Vagina (tissue), 2 donors: ENCODE results near the gene HAUS8. TPM values are rescaled to one million over a fixed set of nuclear protein-coding genes. Genes with fewer than 3 reads are reported as not detected.

Source experiments
- DNase-seq, 2 donors: peaks; one replicate each; pipeline ENCODE4 v3.0.0-alpha.2; 2017; ENCODE audit errors: extremely low spot score in 2 of 2
- H3K27ac ChIP-seq: fragments of 200-600 bp; sonication (generic); one replicate; pipeline ENCODE4 v1.5.1; 2019
- H3K27me3 ChIP-seq: fragments of 200-600 bp; sonication (generic); one replicate; pipeline ENCODE4 v1.5.1; 2019
- H3K36me3 ChIP-seq, 2 donors: fragments of 200-600 bp; sonication (generic); one replicate each; pipeline ENCODE4 v1.5.1; 2017 to 2019
- H3K4me1 ChIP-seq: fragments of 200-600 bp; sonication (generic); one replicate; pipeline ENCODE4 v1.5.1; 2019
- H3K4me3 ChIP-seq, 2 donors: fragments of 200-600 bp; sonication (generic); 1 replicate in 1 of 2; 2 replicates in 1 of 2; pipeline ENCODE4 v1.5.1; 2016 to 2019
- H3K9me3 ChIP-seq: fragments of 200-600 bp; sonication (generic); one replicate; pipeline ENCODE4 v1.5.1; 2019
- CTCF ChIP-seq, 3 experiments: fragments of 450-650 bp in 2 of 3; fragments of 200-600 bp in 1 of 3; sonication (generic) in 1 of 3; IDR thresholded peaks; one replicate each; pipeline ENCODE4 v1.5.1; 2017 to 2019; ENCODE audit warnings: antibody characterized with exemption in 3 of 3, mild to moderate bottlenecking in 2 of 3, moderate library complexity in 2 of 3
- POLR2A ChIP-seq, 2 donors: fragments of 450-650 bp; IDR thresholded peaks; one replicate each; pipeline ENCODE4 v1.6.1; 2017; ENCODE audit warnings: antibody characterized with exemption in 2 of 2, mild to moderate bottlenecking in 2 of 2, moderate library complexity in 2 of 2
- POLR2AphosphoS5 ChIP-seq, 2 donors: sonication (generic); formaldehyde crosslinking; IDR thresholded peaks; one replicate each; pipeline ENCODE4 v1.9.0; 2017; ENCODE audit warnings: antibody characterized with exemption in 2 of 2, mild to moderate bottlenecking in 2 of 2, low read depth in 1 of 2; ENCODE audit not compliant: insufficient read depth in 1 of 2
- intact Hi-C: fragments of 100-400 bp; cut with DNase I; formaldehyde crosslinking; loops from one replicate; pipeline ENCODE4 v1.15.1; 2023
- total RNA-seq: library from RNA; depleted of rRNA; stranded (reverse); fragments of >200 nt; gene quantifications from one replicate; pipeline ENCODE4 v1.2.3, GENCODE V29; 2016

The HAUS8 gene
- total RNA-seq, 1 donor from 2014 or later = 4.7 TPM

GRCh38 chr19:17076543-17076991 is 1.3 kb upstream of the HAUS8 start:
- no peaks in the 10 kb centered on the region for H3K9me3 ChIP-seq
- TF ChIP-seq POLR2A (IDR thresholded peaks at IDR 0.05) (no peak), POLR2AphosphoS5 (IDR thresholded peaks at IDR 0.05; ENCODE audit: insufficient read depth in 1 of 2, low read depth in 1 of 2) (no peak), CTCF (IDR thresholded peaks at IDR 0.05) (no peak)
- H3K4me3 ChIP-seq = peak overlapping the region; percentile 80 to 96
- peak overlapping the region; percentile 82 for H3K27ac ChIP-seq
- DNase-seq = no peak
- no peaks in the 10 kb centered on the region for H3K36me3 ChIP-seq
- no peaks in the 10 kb centered on the region for H3K27me3 ChIP-seq
- intact Hi-C loops = loop anchor here (10.0 kb wide), 1 partner anchor 58 kb away; no protein-coding TSS in a partner anchor
- H3K4me1 ChIP-seq = peaks cover 64% of the 10 kb centered on the region

- Histone ChIP-seq H3K27me3 (no peaks in the 10 kb centered on the region), H3K9me3 (no peaks in the 10 kb centered on the region), H3K36me3 (no peaks in the 10 kb centered on the region), H3K27ac (peak overlapping the region; percentile 82), H3K4me3 (peak overlapping the region; percentile 80 to 96), H3K4me1 (peaks cover 59% of the 10 kb centered on the region)
- DNase-seq = no peak
- intact Hi-C loops = loop anchor here (10.0 kb wide), 1 partner anchor 59 kb away; no protein-coding TSS in a partner anchor
- TF ChIP-seq CTCF (IDR thresholded peaks at IDR 0.05) (no peak), POLR2AphosphoS5 (IDR thresholded peaks at IDR 0.05; ENCODE audit: insufficient read depth in 1 of 2, low read depth in 1 of 2) (peak in 1 of 2 donors; percentile 40), POLR2A (IDR thresholded peaks at IDR 0.05) (no peak)
These were observed 751 bp upstream of the HAUS8 start for GRCh38 chr19:17075864-17076542.

GRCh38 chr19:17074634-17075034 is 618 bp downstream of the HAUS8 start:
- intact Hi-C loops = loop anchor here (10.0 kb wide), 1 partner anchor 60 kb away; no protein-coding TSS in a partner anchor
- Histone ChIP-seq H3K4me3 (peak overlapping the region; percentile 80 to 96), H3K27ac (peak overlapping the region; percentile 80), H3K27me3 (no peaks in the 10 kb centered on the region), H3K9me3 (no peaks in the 10 kb centered on the region), H3K4me1 (peaks cover 46% of the 10 kb centered on the region), H3K36me3 (no peaks in the 10 kb centered on the region)
- TF ChIP-seq CTCF (IDR thresholded peaks at IDR 0.05) (no peak), POLR2AphosphoS5 (IDR thresholded peaks at IDR 0.05; ENCODE audit: insufficient read depth in 1 of 2, low read depth in 1 of 2) (no peak), POLR2A (IDR thresholded peaks at IDR 0.05) (no peak)
- no peak for DNase-seq

- H3K9me3 ChIP-seq = no peaks in the 10 kb centered on the region
- H3K4me3 ChIP-seq = peak overlapping the region; percentile 80 to 96
- peaks cover 40% of the 10 kb centered on the region for H3K4me1 ChIP-seq
- TF ChIP-seq POLR2A (IDR thresholded peaks at IDR 0.05) (no peak), POLR2AphosphoS5 (IDR thresholded peaks at IDR 0.05; ENCODE audit: insufficient read depth in 1 of 2, low read depth in 1 of 2) (no peak), CTCF (IDR thresholded peaks at IDR 0.05) (no peak)
- peak overlapping the region; percentile 80 for H3K27ac ChIP-seq
- H3K27me3 ChIP-seq = no peaks in the 10 kb centered on the region
- intact Hi-C loops = loop anchor here (10.0 kb wide), 1 partner anchor 61 kb away; no protein-coding TSS in a partner anchor
- DNase-seq = no peak
- no peaks in the 10 kb centered on the region for H3K36me3 ChIP-seq
These were observed 1.2 kb downstream of the HAUS8 start for GRCh38 chr19:17073869-17074633.
